GM13976 (cell line): ENCODE measurements around the gene ZNF445.
"Not testable (repeated sequence)": the region's sequence is repeated elsewhere in the genome, so short reads cannot be mapped to it uniquely, and the experiment has no call there.

ENCODE experiments used
- DNase-seq: peaks from one replicate; pipeline ENCODE4 v3.0.0; 2012; ENCODE audit warnings: low spot score
- CTCF ChIP-seq: IDR thresholded peaks from 2 replicates; pipeline ENCODE4 v1.5.1; 2012; ENCODE audit warnings: borderline replicate concordance, mild to moderate bottlenecking; ENCODE audit not compliant: insufficient read depth; ENCODE audit errors: extremely low read depth, missing control alignments, control extremely low read depth
- in situ Hi-C: fragments of 300-500 bp; cut with MboI; formaldehyde crosslinking; loops from one replicate; pipeline ENCODE4 v1.12.0; 2022; ENCODE audit warnings: low sequenced_read_pairs, mixed read lengths, inconsistent platforms; ENCODE audit not compliant: unreplicated experiment

ZNF445 gene

DNA sequence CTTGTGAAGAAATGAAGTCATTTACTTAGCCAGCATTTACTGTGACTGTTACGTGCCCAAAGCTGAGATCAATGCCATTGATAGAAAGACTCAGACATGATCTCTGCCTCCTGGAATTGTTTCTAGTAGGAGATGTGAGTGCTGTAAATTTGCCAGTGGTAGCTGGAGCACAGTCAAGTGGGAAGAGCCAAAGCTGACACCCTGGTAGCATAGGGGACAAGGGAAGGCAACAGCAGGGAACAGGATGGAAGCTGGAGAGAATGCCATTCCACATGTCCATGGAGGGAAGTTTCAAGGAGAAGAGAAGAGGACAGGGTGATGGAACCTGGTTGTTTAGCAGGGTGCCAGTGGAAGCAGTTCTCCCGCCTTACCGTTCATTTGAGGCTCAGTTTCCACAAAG lies 74.9 kb downstream of the ZNF445 start:
- no peak for TF ChIP-seq CTCF
- DNase-seq: no peak
- in situ Hi-C loops: no loop called here

DNA sequence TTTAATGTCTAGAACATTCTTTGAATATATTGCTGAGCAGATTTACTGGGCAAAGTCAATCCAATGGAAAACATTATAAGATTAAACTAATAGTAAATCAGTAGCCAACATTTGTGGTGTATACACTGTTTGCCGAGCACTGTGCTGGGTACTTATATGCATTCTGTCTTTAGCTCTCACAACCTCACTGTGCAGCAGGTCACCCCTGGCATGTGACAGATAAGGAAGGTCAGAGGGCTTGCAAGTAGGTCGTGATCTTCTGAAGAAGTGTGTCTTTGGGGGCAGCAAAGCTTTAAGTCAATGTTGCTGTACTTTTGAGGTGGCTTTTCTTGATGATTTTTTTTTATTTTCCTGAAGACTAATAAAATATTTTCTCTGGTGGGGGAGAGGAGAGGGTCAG lies 76.7 kb downstream of the ZNF445 start:
- no peak for DNase-seq

GRCh38 chr3:44398853-44399252 lies 78.6 kb downstream of the ZNF445 start:
- TF ChIP-seq CTCF: no peak
- in situ Hi-C loops: no loop called here
- DNase-seq: no peak

More for the DNA sequence above, 76.7 kb downstream of the ZNF445 start:
- in situ Hi-C loops: no loop called here
- no peak for TF ChIP-seq CTCF

DNA sequence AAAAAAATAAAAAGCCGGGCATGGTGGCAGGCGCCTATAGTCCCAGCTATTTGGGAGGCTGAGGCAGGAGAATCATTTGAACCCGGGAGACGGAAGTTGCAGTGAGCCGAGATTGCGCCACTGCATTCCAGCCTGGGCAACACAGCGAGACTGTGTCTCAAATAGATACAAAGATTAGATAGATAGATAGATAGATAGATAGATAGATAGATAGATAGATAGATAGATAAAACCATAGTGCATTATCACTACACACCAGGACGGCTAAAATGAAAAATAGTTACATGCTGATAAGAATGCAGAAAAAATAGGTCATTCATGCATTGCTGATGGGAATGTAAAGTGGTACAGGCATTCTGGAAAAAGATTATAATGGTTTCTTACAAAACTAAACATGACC lies 79.2 kb downstream of the ZNF445 start:
- DNase-seq, in situ Hi-C loops: not testable (repeated sequence)

GRCh38 chr3:44396200-44397171 lies 81.0 kb downstream of the ZNF445 start:
- no peak for TF ChIP-seq CTCF
- DNase-seq: no peak
- in situ Hi-C loops: no loop called here

DNA sequence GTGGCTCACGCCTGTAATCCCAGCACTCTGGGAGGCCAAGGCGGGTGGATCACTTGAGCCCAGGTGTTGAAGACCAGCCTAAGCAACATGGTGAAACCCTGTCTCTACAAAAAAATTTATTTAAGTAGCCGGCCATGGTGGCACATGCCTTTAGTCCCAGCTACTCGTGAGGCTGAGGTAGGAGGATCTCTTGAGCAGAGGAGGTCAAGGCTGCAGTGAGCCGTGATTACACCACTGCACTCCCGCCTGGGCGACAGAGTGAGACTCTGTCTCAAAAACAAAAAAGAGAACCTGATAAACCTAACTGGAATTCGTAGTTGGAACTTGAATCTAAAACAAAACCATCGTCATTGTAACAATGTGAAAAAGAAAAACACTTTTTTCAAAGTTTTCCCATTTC lies 81.8 kb downstream of the ZNF445 start:
- no peak for DNase-seq
- no peak for TF ChIP-seq CTCF
- in situ Hi-C loops: no loop called here

GRCh38 chr3:44392489-44392888 lies 85.0 kb downstream of the ZNF445 start:
- DNase-seq: no peak
- in situ Hi-C loops: no loop called here
- no peak for TF ChIP-seq CTCF
